CD4-positive, alpha-beta T cell (primary cell): Measurements from ENCODE around the gene LIPG. TPM values are rescaled to one million over a fixed set of nuclear protein-coding genes. Genes with fewer than 3 reads are reported as not detected.

ENCODE experiments used
- ATAC-seq: fragments of 200-7000 bp; cut with Tn5 transposase; one replicate; pipeline ENCODE4 v1.10.0; 2022; ENCODE audit warnings: mild to moderate bottlenecking; ENCODE audit not compliant: poor library complexity
- CTCF ChIA-PET: fragments of 350-600 bp; sonication (Branson Sonifier 250); formaldehyde crosslinking; loops from one replicate; lab custom pipeline; 2021; ENCODE audit warnings: antibody characterized with exemption, inconsistent platforms; lab: Charles Lee
- POLR2A ChIA-PET: fragments of 350-600 bp; sonication (Branson Sonifier 250); formaldehyde crosslinking; loops from one replicate; lab custom pipeline; 2021; ENCODE audit warnings: antibody characterized with exemption, inconsistent platforms; lab: Charles Lee
- DNase-seq, 14 experiments: peaks; one replicate each; pipeline ENCODE4 v3.0.0-alpha.2; 2013 to 2020; ENCODE audit warnings: mixed read lengths in 2 of 14
- H3K27ac ChIP-seq, 2 donors: one replicate each; pipeline versions ENCODE4 v1.5.1 to v1.7.0; 2013; ENCODE audit warnings: low read length in 2 of 2, low read depth in 1 of 2, mild to moderate bottlenecking in 1 of 2
- H3K27me3 ChIP-seq, 2 experiments: 1 replicate in 1 of 2; 2 replicates in 1 of 2; pipeline versions ENCODE4 v1.6.1 to v1.7.0; 2013; ENCODE audit warnings: low read length in 2 of 2, control low read depth in 1 of 2, mild to moderate bottlenecking in 1 of 2, moderate library complexity in 1 of 2; ENCODE audit not compliant: insufficient read depth in 2 of 2, control insufficient read depth in 1 of 2
- H3K36me3 ChIP-seq: one replicate; pipeline ENCODE4 v1.6.1; 2013; ENCODE audit warnings: low read length, control low read depth; ENCODE audit not compliant: insufficient read depth
- H3K4me1 ChIP-seq: one replicate; pipeline ENCODE4 v1.6.1; 2013; ENCODE audit warnings: low read length, control low read depth; ENCODE audit not compliant: insufficient read depth
- H3K4me3 ChIP-seq: one replicate; pipeline ENCODE4 v1.5.1; 2013; ENCODE audit warnings: mild to moderate bottlenecking, low read length, moderate library complexity
- H3K9me3 ChIP-seq, 2 experiments: 1 replicate in 1 of 2; 2 replicates in 1 of 2; pipeline versions ENCODE4 v1.6.1 to v1.7.0; 2013; ENCODE audit warnings: low read length in 2 of 2, mild to moderate bottlenecking in 2 of 2, control low read depth in 1 of 2, moderate library complexity in 1 of 2; ENCODE audit not compliant: control insufficient read depth in 1 of 2, insufficient read depth in 1 of 2
- H3K27ac Mint-ChIP-seq: one replicate; pipeline ENCODE4 v1.8.0; 2020; ENCODE audit warnings: mixed read lengths
- H3K27me3 Mint-ChIP-seq: one replicate; pipeline ENCODE4 v1.8.0; 2021; ENCODE audit warnings: mixed read lengths
- H3K36me3 Mint-ChIP-seq: one replicate; pipeline ENCODE4 v1.8.0; 2021; ENCODE audit warnings: low read depth, mixed read lengths
- H3K4me1 Mint-ChIP-seq: one replicate; pipeline ENCODE4 v1.8.0; 2021; ENCODE audit warnings: low read depth, mixed read lengths
- H3K4me3 Mint-ChIP-seq: one replicate; pipeline ENCODE4 v1.8.0; 2020; ENCODE audit warnings: mild to moderate bottlenecking, mixed read lengths
- H3K9me3 Mint-ChIP-seq: one replicate; pipeline ENCODE4 v1.8.0; 2020; ENCODE audit warnings: mixed read lengths
- intact Hi-C, 2 experiments: fragments of 100-400 bp; cut with DNase I in 1 of 2; cut with micrococcal nuclease in 1 of 2; formaldehyde crosslinking; loops; one replicate each; pipeline versions ENCODE4 v1.15.1 to v1.9.0; 2023 to 2025; cut with DNase I, micrococcal nuclease
- total RNA-seq, 174 experiments: library from RNA in 2 of 174; stranded (reverse) in 2 of 174; gene quantifications; one replicate each; pipeline ENCODE4 v1.2.3 and lab custom pipeline; 2021 to 2026
- TF ChIP-seq, protein P1 (sequence below): fragments of 200-600 bp; IDR thresholded peaks from one replicate; pipeline ENCODE4 v1.8.0; 2022; ENCODE audit warnings: antibody characterized with exemption, mild to moderate bottlenecking

Gene LIPG
- total RNA-seq, 2 experiments from 2014 or later = not detected

DNA sequence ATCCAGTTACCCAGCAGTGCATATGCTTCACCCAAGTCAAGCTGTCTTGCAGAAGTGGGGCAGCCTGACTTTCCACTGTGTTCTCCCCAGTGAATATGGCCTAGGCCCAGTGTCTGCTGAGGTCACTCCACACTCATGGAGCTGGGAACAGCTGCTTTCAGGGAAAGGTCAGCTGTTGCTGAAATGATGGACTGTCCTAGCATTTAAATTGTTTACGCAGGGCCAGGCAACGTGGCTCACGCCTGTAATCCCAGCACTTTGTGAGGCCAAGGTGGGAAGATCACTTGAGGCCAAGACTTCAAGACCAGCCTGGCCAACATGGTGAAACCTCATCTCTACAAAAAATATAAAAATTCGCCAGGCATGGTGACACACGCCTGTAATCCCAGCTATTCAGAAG, 86.5 kb downstream of the LIPG start:
- H3K4me3 ChIP-seq = no peak overlapping the region
- H3K4me1 ChIP-seq = no peaks in the 10 kb centered on the region
- Mint-ChIP-seq H3K36me3 (no peaks in the 10 kb centered on the region), H3K27ac (no peak overlapping the region), H3K27me3 (no peaks in the 10 kb centered on the region), H3K4me1 (peaks cover 5% of the 10 kb centered on the region), H3K9me3 (no peaks in the 10 kb centered on the region), H3K4me3 (no peak overlapping the region)
- H3K27me3 ChIP-seq = no peaks in the 10 kb centered on the region
- POLR2A ChIA-PET = no interaction called here
- DNase-seq (no peak), ATAC-seq (no peak)
- CTCF ChIA-PET = no interaction called here
- H3K27ac ChIP-seq = no peak overlapping the region
- intact Hi-C loops = no loop called here
- H3K36me3 ChIP-seq = no peaks in the 10 kb centered on the region
- TF ChIP-seq, protein P1, sequence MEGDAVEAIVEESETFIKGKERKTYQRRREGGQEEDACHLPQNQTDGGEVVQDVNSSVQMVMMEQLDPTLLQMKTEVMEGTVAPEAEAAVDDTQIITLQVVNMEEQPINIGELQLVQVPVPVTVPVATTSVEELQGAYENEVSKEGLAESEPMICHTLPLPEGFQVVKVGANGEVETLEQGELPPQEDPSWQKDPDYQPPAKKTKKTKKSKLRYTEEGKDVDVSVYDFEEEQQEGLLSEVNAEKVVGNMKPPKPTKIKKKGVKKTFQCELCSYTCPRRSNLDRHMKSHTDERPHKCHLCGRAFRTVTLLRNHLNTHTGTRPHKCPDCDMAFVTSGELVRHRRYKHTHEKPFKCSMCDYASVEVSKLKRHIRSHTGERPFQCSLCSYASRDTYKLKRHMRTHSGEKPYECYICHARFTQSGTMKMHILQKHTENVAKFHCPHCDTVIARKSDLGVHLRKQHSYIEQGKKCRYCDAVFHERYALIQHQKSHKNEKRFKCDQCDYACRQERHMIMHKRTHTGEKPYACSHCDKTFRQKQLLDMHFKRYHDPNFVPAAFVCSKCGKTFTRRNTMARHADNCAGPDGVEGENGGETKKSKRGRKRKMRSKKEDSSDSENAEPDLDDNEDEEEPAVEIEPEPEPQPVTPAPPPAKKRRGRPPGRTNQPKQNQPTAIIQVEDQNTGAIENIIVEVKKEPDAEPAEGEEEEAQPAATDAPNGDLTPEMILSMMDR = no peak
- no peaks in the 10 kb centered on the region for H3K9me3 ChIP-seq

Other genes with a start within 250 kb of the LIPG start
- 10 to 100 TPM; 45.3 to 48.2 TPM for gene DYM, start 101.4 kb upstream of the LIPG start, total RNA-seq
- 10 to 100 TPM; 38.2 to 40.1 TPM for gene C18orf32, start 74.8 kb upstream of the LIPG start, total RNA-seq
- gene RPL17, start 69.6 kb upstream of the LIPG start, total RNA-seq = 1,000 to 10,000 TPM; 3,011 to 3,031 TPM